EH (cell line): ENCODE measurements around the gene GLIPR1L2.

Source experiments
- DNase-seq: peaks from one replicate; pipeline ENCODE4 v3.0.0-alpha.2; 2015; ENCODE audit warnings: low read depth

The GLIPR1L2 gene

DNA sequence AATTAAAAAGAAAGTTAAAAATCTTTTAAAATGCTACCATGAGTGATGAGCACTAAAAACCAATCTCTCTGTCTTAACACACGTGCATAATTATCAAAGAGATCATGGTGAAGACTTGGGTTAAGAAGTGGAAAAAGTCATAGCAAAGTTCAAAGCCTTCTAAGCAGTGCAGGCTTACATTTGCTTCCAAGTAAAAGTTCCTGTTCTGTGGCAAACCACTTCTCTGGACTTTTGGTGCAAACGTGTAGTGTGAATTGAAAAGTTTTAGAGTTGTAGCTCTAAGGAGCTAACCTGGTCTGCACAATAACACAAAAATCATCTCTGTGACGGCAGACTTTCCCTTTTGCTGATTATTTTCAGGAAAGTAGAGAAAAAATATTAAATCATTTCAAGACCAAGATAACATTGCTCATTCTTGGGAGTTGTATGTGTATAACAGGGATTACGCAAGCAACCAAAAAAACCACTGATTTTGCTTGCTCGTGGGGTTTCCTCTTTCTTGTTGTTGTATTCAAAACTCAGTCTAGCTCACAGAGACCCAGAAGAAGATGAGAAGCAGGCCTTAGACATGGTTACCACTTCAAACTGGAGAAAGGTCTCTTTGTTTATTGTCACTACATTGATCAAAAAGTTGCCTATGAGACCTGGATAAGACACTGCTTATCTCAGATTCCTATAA lies 87.4 kb downstream of the GLIPR1L2 start:
- peak; percentile 56 for DNase-seq

DNA sequence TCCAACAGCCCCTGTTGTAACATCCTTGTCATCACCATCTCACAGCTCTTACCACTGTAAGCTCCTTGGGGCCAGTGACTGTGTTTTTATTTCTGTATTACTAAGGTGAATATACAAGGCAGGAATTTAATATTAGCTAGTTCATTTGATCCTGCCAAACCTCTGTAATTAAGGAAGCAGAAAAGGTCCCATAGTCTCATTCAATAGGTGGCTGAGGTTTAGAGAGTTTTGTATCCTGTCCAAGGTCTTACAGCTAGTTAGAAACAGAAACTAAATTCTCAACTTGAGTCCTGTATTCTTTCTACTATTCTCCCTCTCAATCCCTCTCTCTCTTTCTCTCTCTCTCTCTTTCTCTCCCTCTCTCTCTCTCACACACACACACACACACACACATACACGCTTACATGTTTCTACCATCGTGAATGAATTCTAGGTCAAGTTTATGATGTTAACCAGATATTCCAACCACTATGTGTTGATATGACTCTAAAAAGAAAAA lies 89.1 kb downstream of the GLIPR1L2 start:
- DNase-seq, result peak; percentile 79

DNA sequence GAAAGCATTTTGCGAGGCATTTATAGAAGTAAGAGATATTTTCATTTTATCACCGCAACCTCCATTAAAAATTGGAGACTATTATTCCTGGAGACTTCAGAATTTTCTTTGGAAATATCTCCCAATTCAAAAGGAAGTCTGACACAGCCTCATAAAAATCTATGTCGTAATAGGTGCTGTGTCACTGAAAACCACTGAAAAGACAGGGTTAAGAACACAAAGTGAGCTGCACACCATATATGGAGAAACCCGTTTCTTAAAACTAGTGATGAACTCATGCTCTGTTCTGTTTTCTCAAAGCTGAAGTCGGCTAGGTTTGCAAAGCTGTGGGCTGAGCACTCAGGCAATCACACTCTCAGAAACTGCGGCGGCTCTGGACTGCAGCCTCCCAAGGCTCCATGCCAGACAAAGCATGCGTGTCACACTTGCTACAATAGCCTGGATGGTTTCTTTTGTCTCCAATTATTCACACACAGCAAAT lies 89.6 kb downstream of the GLIPR1L2 start, which contains the start of gene GLIPR1:
GLIPR1 (plus strand) TSS at position 287 of the 481 bp plus-strand sequence; CDS start at position 413, 126 bp downstream.
- DNase-seq, result peak; percentile 99

DNA sequence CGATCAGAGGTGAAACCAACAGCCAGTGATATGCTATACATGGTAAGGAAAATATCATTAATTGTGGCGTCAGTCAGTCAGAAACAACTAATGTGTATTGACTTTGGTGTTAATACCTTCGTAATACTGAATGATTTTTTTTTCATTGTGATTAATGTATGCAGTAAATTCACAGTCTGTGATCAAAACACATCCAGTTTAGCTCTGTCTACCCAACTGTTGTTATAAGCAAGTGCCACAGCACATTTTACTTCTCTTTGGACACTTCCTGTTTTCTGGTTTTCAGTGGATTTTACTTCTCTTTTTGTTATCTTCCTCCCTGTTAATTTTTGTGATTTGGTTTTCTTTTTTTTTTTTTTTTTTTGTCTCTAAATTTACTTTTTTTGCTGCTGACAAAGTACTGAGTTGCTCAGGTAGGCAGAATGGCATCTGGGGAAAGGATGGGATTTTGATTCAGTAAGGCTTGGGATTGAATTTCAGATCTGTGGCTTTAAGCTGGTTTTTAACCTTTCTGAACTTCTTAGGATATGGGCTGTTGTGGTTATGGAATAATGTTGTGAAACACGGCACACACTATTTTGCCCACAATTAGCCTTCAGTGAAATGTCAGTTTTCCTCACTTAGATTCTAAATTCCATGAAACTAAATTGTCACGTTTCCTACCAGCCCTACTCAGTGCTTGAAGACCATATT lies 90.3 kb downstream of the GLIPR1L2 start:
- DNase-seq, result peak; percentile 45

DNA sequence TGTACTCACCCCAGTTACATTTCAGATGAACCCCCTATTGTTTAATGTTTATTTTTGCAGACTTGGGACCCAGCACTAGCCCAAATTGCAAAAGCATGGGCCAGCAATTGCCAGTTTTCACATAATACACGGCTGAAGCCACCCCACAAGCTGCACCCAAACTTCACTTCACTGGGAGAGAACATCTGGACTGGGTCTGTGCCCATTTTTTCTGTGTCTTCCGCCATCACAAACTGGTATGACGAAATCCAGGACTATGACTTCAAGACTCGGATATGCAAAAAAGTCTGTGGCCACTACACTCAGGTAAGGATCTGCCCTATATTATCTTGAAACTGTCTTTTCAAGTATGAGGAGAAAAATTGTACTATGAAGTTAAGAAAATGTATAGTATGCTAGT lies 90.9 kb downstream of the GLIPR1L2 start:
- peak; percentile 52 for DNase-seq
